ENCODE measurements around the gene FOXE1.
A peak's percentile ranks its signal among the peaks of the same experiment; 100 is the strongest.

FOXE1 gene

DNA sequence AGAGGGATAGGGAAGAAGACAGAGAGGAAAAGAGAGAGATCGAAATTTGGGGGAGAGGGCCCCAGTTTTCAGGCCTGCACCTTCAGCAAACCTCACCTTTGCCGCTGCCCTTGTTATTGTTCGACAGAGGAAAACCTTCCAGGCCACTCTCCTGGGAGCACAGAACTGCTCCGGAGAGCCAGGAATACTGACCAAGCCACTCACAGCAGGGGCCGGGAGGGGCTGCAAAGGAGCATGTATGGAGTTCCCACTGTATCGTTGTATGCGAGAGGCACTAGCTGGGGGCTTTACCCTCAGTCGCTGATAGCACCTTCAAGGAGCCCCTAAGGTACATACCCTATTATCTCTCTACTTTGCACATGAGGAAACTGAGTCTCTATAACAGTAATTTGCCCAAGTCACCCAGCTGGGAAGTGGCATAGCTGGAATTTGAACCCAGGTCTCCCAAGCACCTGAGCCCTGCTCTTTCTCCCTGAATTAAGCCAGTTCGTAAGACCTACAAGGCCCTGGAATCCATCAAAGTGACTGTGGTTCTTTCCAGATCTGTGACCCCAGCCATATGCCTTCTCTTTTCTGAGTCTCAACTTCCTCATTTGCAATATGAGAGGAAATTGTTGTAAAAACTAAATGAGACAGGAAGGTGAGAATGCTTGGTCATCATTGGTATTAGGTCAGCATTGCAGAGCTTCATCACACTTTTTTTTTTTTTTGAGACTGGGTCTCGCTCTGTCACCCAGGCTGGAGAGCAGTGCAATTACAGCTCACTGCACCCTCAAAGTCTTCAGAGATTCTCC lies 21.0 kb upstream of the FOXE1 start:
- TF ChIP-seq POLR2A (IDR thresholded peaks at IDR 0.05; ENCODE audit: low read depth, low read length) = no peak
- FAIRE-seq (no peak), DNase-seq (ENCODE audit: insufficient read length, low spot score) (no peak)

DNA sequence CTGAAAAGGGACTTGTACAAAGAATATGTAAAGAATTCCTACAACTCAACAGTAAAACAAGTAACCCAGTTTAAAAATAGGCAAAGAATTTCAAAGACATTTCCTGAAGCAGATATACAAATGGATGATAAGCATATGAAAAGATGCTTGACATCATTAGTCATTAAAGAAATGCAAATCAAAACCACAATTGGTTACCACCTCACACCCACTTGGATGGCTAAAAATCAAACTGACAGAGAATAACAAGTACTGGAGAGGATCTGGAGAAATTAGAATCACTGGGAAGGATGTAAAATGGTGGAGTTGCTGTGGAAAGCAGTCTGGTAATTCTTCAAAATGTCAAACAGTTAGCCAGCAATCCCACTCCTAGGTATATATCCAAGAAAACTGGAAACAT lies 12.5 kb upstream of the FOXE1 start:
- no peak for TF ChIP-seq POLR2A (IDR thresholded peaks at IDR 0.05; ENCODE audit: low read depth, low read length)
- FAIRE-seq (peak; percentile 99), DNase-seq (ENCODE audit: insufficient read length, low spot score) (no peak)

DNA sequence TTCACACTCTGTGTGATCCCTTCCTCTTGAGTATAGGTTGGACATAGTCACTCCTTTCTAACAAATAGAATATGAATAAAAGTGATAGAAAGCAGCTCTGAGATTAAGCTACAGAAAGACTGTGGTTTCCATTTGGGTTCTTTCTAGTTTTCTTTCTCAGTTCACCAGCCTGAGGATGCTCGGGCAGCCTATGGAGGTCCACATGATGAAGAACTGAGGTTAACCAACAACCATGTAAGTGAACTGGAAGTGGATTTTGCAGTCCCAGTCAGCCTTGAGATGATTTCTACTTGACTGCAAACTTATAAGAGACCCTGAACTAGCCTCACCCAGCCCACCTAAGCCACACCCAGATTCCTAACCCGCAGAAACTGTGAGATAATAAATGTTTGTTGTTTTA lies 10.1 kb upstream of the FOXE1 start:
- no peak for TF ChIP-seq POLR2A (IDR thresholded peaks at IDR 0.05; ENCODE audit: low read depth, low read length)
- DNase-seq (ENCODE audit: insufficient read length, low spot score) = no peak
- FAIRE-seq = peak; percentile 87

DNA sequence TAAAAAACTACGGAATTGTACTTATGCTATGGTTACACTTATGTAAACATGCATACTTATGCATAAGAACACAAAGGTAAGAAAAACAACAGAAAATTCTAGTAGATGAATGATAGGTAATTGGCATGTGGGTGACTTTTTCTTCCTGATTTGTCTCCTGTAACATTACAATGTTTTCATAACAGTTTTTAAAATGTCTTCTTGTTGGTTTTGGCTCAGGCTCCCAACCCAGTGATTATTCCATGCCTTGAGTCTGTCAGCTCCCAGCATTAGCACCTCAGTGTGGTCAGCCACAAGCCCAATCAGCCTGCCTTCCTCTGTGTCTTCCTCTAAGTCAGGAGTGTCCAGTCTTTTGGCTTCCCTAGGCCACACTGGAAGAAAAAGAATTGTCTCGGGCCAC lies 7.9 kb upstream of the FOXE1 start:
- peak; percentile 68 for DNase-seq (ENCODE audit: insufficient read length, low spot score)
- peak; percentile 97 for FAIRE-seq
- TF ChIP-seq POLR2A (IDR thresholded peaks at IDR 0.05; ENCODE audit: low read depth, low read length) = no peak

DNA sequence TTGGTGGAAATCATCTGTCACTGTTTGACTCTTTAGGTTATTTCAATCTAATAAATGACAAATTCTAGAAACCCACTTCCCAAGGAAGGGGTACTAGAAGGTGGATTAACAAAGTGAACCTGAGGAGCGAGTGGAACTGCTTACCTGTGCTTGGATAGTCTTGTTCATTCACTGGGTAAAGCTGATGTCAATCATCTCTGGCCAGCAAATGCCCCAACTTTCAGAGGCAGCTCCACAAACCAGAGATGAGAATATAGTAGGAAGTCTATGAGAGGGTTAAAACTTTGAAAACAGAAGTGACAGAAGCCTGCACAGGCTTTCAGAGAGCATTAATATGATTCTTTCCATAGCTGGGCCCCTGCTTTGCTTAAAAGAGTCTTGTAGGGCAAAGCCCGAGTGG lies 7.3 kb upstream of the FOXE1 start:
- DNase-seq (ENCODE audit: insufficient read length, low spot score) (no peak), FAIRE-seq (no peak)
- no peak for TF ChIP-seq POLR2A (IDR thresholded peaks at IDR 0.05; ENCODE audit: low read depth, low read length)

DNA sequence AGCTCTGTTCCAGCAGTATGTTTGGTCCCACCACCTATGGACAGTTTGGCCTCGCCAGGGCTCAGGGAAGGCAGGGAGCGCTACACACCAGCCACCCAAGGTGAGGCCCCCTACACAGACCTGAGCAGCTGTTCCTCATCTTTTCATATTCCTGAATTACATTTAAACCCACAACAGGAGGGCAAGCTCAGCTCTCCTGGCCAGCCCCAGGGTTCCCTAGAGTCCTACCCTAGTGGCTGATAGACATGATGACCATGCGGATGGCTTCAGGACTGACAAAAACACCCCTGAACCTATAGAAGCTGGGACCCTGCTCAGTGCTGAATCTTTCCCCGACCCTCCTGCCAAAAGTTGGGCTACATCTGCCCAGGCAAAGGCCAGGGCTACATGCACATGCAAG lies 6.7 kb upstream of the FOXE1 start:
- TF ChIP-seq POLR2A (IDR thresholded peaks at IDR 0.05; ENCODE audit: low read depth, low read length) = no peak
- no peak for FAIRE-seq
- DNase-seq (ENCODE audit: insufficient read length, low spot score) = no peak

DNA sequence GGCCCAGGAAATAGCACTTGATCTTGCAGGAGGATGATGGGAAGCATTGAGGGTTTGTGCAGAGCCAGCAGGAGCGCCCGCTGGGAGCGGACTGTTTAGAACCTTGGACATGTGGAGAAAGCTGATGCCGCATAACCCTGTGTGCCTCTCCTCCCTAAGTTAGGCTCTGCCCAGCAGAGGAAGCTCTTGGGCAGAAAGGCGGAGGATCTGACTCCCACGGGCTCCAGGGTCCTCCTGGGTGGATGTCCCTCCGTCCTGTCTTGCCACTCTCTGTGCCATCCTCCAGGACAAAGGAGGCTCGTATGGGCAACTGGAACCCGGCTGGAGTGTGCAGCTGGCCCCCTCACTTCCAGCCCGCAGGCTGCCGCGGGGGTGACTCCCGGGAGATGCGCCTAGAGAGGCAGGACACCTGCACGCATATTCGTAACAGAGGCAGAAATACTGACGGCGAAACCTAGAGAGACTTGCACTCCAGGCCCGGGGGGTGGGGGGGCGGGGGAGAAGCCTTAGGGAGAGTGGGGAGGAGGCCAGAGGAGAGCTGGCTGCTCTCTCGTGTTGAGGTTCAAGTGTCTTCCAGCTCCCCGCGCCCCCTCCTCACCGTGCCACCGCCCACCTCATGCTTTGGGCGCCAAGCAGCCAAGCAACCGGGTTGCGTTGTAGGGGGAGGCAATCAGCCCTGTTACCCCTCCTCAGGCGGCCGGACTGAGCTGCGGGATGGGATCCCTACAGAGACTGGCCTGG lies 5.4 kb upstream of the FOXE1 start:
- FAIRE-seq (no peak), DNase-seq (ENCODE audit: insufficient read length, low spot score) (no peak)
- TF ChIP-seq POLR2A (IDR thresholded peaks at IDR 0.05; ENCODE audit: low read depth, low read length) = no peak

DNA sequence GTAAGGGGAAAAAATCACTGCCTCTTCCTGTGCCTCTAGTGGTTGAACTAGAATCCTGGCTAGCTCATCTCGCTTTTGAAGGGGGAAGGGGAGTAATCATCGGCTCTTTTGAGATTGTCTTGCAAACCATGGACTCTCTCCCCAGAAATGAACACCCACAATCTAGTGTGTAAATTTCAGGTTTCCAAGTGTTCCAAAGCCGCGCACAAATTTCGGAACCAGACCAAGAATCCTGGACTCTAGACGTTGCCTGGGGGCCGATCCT lies 4.9 kb upstream of the FOXE1 start:
- DNase-seq (ENCODE audit: insufficient read length, low spot score) = no peak
- TF ChIP-seq POLR2A (IDR thresholded peaks at IDR 0.05; ENCODE audit: low read depth, low read length) = no peak
- no peak for FAIRE-seq

DNA sequence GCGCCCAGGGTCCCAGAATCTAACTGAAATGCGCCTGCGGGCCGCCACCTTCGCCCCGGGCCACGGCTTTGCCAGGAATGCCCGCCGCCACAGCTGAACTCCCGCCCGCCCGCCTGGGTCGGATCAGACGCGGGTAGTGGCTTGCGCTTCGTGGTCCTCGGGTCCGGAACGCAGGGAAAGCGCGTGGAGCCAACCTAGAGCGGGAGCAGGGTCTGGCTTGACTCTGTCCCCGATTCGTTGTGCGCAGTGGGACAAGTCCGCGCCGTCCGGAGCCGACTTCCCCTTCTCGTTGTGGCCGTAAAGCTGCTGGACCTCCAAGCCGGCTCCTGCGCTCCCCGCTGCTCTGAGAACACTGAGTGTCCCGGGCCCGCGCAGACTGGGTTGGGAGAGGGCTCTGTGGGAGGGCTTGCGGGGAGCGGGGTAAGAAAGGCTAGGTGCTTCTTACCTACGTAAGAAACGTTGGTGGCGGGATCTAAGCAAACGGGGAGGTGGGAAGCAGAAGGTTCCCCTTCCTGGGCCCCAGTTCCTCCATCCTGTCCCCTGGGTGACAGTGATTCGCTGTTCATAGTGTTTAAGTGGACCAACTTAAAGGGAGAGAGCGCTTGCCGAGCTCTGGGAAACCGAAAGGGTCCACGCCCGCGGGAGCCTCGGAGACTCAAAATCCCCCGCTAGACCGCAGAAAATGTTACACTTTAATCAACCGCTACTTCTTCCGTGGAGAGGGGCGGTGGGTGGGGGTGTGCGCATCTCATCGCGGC lies 4.4 kb upstream of the FOXE1 start:
- no peak for FAIRE-seq
- TF ChIP-seq POLR2A (IDR thresholded peaks at IDR 0.05; ENCODE audit: low read depth, low read length) = no peak
- no peak for DNase-seq (ENCODE audit: insufficient read length, low spot score)

DNA sequence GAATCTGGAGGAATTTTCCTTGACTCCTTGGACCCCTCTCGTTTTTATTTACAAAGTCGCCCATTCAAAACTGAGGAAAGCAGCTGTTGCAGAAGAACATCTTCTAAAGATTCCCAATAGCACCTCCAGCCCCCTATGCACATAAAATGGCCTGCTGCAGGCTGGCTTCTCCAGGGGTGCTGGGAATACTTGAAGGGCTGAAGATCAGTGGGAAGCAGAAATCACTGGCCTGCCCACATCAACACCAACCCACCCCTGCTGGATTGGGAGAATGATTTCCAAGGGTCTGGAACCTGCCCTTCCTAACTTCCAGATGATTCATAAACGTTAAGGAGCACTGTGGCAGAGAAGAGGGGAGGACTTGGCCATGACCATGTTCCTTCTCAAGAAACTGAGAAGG lies 3.0 kb upstream of the FOXE1 start:
- no peak for FAIRE-seq
- DNase-seq (ENCODE audit: insufficient read length, low spot score) = no peak
- TF ChIP-seq POLR2A (IDR thresholded peaks at IDR 0.05; ENCODE audit: low read depth, low read length) = no peak

DNA sequence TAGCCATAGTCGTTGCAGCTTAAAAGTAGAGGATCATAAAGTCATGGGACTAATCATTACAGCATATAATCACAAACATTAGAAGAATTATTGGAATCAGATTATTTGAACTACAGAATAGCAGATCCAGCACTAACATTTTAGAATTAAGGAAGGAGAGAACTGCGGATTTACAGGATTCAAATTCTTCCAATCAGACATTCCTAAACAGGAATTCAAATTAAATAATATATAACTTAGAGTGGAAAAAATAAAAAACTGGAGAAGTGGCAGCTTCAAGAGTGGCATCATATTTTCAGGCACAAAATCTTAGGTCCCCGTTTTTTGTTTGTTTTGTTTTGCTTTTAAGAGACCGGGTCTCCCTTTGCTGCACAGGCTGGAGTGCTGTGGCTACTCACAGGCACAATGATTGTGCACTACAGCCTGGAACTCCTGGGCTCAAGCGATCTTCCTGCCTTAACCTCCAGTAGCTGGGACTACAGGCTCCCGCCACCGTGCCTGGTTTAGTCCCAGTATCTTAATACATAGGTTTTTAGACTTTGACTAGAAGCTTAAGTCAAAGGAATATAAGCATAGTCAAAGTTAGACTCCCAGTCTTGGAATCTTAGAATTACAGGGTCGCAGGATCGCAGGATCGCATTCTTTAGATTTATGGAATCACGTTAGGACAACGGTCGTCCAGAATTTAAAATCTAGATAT lies 2.1 kb upstream of the FOXE1 start:
- no peak for TF ChIP-seq POLR2A (IDR thresholded peaks at IDR 0.05; ENCODE audit: low read depth, low read length)
- DNase-seq (ENCODE audit: insufficient read length, low spot score) (no peak), FAIRE-seq (no peak)

DNA sequence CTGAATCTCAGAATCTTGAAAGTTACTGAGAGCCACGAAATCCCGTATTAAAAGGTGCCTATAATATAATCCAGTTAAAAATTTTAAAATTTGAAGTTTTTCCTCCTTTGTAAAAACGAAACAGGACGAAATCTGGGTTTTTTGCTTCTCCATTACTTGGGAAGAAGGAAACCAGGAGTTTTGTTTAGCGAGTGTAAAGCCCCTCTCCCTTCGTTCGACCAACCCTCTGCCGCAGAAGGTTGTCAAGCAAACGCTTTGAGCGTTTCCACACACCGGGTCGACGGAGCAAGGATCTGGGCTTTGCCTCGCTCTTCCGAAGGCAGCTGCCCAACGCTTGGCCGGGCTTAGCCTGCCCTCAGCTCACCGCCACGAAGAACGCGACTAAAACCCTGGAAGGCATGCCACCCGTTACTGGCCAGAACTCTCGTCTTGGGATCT lies 1.6 kb upstream of the FOXE1 start:
- TF ChIP-seq POLR2A (IDR thresholded peaks at IDR 0.05; ENCODE audit: low read depth, low read length) = no peak
- DNase-seq (ENCODE audit: insufficient read length, low spot score) (no peak), FAIRE-seq (no peak)

DNA sequence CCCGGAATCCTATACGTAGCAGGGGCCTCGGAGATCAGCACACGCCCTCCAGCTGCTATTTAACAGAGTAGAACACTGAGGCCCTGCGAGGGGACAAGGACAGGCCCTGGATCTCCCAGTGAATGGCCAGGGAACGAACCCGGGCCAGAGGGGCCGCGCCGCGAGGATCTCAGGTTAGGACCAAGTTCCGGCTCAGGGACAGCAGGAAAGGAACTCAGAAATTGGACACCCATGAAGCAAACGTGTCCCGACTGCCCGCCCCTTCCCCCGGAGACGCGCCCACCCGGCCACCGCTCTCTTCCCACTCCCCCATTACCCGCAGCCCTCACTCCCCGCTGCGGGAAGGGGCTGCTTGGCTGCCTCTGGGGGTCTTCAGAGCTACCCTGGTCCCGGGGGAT lies 1.0 kb upstream of the FOXE1 start:
- TF ChIP-seq POLR2A (IDR thresholded peaks at IDR 0.05; ENCODE audit: low read depth, low read length) = no peak
- FAIRE-seq (no peak), DNase-seq (ENCODE audit: insufficient read length, low spot score) (no peak)
